ENCODE results near the gene ZBTB17. TPM values are rescaled to one million over a fixed set of nuclear protein-coding genes. Genes with fewer than 3 reads are reported as not detected.
"Not testable (repeated sequence)": the region's sequence is repeated elsewhere in the genome, so short reads cannot be mapped to it uniquely, and the experiment has no call there.

ZBTB17 gene
- total RNA-seq, 1 donor from 2014 or later = 19.5 TPM

- not testable (repeated sequence) for DNase-seq (ENCODE audit: low spot score); H3K4me2 ChIP-seq; H3K9me3 Mint-ChIP-seq; H3K36me3 ChIP-seq; H3K27ac Mint-ChIP-seq; H3K9me3 ChIP-seq (ENCODE audit: low read depth); H3K27me3 Mint-ChIP-seq (ENCODE audit: insufficient read depth, low read depth); H3K4me3 Mint-ChIP-seq; H3K27ac ChIP-seq; H3K4me3 ChIP-seq; H3K9ac ChIP-seq; H3K4me1 ChIP-seq; H3K27me3 ChIP-seq; H3F3A ChIP-seq (ENCODE audit: low read depth); H2AFZ ChIP-seq (replicated peaks)
- H4K20me1 ChIP-seq (ENCODE audit: low read depth) = peaks cover 88% of the 10 kb centered on the region
- H3K4me1 Mint-ChIP-seq = peaks cover 21% of the 10 kb centered on the region
- peaks cover 100% of the 10 kb centered on the region for H3K79me2 ChIP-seq (ENCODE audit: low read depth)
- H3K36me3 Mint-ChIP-seq = peaks cover 23% of the 10 kb centered on the region
These were observed 78.9 kb downstream of the ZBTB17 start for GRCh38 chr1:15896841-15897610.

- Mint-ChIP-seq H3K36me3 (peaks cover 26% of the 10 kb centered on the region), H3K4me3 (no peak overlapping the region), H3K9me3 (no peaks in the 10 kb centered on the region), H3K4me1 (peaks cover 16% of the 10 kb centered on the region), H3K27ac (no peak overlapping the region), H3K27me3 (ENCODE audit: insufficient read depth, low read depth) (no peaks in the 10 kb centered on the region)
- Histone ChIP-seq H3K36me3 (no peaks in the 10 kb centered on the region), H3K9me3 (ENCODE audit: low read depth) (no peaks in the 10 kb centered on the region), H3K4me1 (no peaks in the 10 kb centered on the region), H2AFZ (replicated peaks) (no peak overlapping the region), H3F3A (ENCODE audit: low read depth) (peaks cover 8% of the 10 kb centered on the region), H3K27me3 (no peaks in the 10 kb centered on the region), H3K79me2 (ENCODE audit: low read depth) (peaks cover 100% of the 10 kb centered on the region), H3K4me3 (no peak overlapping the region), H4K20me1 (ENCODE audit: low read depth) (peaks cover 79% of the 10 kb centered on the region), H3K27ac (no peak overlapping the region), H3K9ac (no peak overlapping the region), H3K4me2 (no peak overlapping the region)
- no peak for DNase-seq (ENCODE audit: low spot score)
- TF ChIP-seq CTCF (IDR thresholded peaks at IDR 0.05) (no peak), EZH2 (IDR thresholded peaks at IDR 0.05) (no peak), EZH2phosphoT487 (IDR thresholded peaks at IDR 0.05) (no peak)
These were observed 80.7 kb downstream of the ZBTB17 start for GRCh38 chr1:15895233-15895632.

GRCh38 chr1:15892857-15893599, 82.9 kb downstream of the ZBTB17 start:
- H2AFZ ChIP-seq (replicated peaks); H3K4me1 Mint-ChIP-seq; H3K9me3 Mint-ChIP-seq; H3F3A ChIP-seq (ENCODE audit: low read depth); DNase-seq (ENCODE audit: low spot score); H3K4me1 ChIP-seq; H3K27me3 Mint-ChIP-seq (ENCODE audit: insufficient read depth, low read depth); H3K4me2 ChIP-seq; H3K27ac Mint-ChIP-seq; H3K4me3 ChIP-seq; H3K27me3 ChIP-seq; H3K4me3 Mint-ChIP-seq; H3K9me3 ChIP-seq (ENCODE audit: low read depth); H3K9ac ChIP-seq; H3K27ac ChIP-seq; H3K36me3 ChIP-seq: not testable (repeated sequence)
- Histone ChIP-seq H3K79me2 (ENCODE audit: low read depth) (peaks cover 100% of the 10 kb centered on the region), H4K20me1 (ENCODE audit: low read depth) (peaks cover 66% of the 10 kb centered on the region)
- H3K36me3 Mint-ChIP-seq = peaks cover 27% of the 10 kb centered on the region

Small RNA genes lying within 50 kb of the gene (small RNA-seq; reads per million reads assigned to genes)
- gene AL034555.1 = not detected
- not detected for gene AL355994.1
- not detected for gene AL355994.5

Other genes starting within 250 kb of the ZBTB17 start
- gene SLC25A34, start 239.8 kb downstream of the ZBTB17 start, total RNA-seq (ENCODE audit: low replicate concordance) = 0.34 and 2.2 TPM in 2 replicates
- gene TMEM82, start 233.6 kb downstream of the ZBTB17 start, total RNA-seq (ENCODE audit: low replicate concordance) = 0.56 TPM in 1 of 2 replicates, not detected in the other
- 4.7 and 13.0 TPM in 2 replicates for gene FBLIM1, start 217.3 kb downstream of the ZBTB17 start, total RNA-seq (ENCODE audit: low replicate concordance)
- gene UQCRHL, start 168.5 kb downstream of the ZBTB17 start, total RNA-seq (ENCODE audit: low replicate concordance) = 2.8 and 4.8 TPM in 2 replicates
- 40.1 and 59.6 TPM in 2 replicates for gene SPEN, start 128.4 kb downstream of the ZBTB17 start, total RNA-seq (ENCODE audit: low replicate concordance)
- not detected in 2 replicates for gene SRARP, start 28.1 kb upstream of the ZBTB17 start, total RNA-seq (ENCODE audit: low replicate concordance)
- not detected in 2 replicates for gene HSPB7, start 41.9 kb upstream of the ZBTB17 start, total RNA-seq (ENCODE audit: low replicate concordance)
- gene CLCNKA, start 45.9 kb upstream of the ZBTB17 start, total RNA-seq (ENCODE audit: low replicate concordance) = not detected in 2 replicates
- gene CLCNKB, start 67.7 kb upstream of the ZBTB17 start, total RNA-seq (ENCODE audit: low replicate concordance) = 0.97 and 2.7 TPM in 2 replicates
- 0.13 and 2.6 TPM in 2 replicates for gene FAM131C, start 97.5 kb upstream of the ZBTB17 start, total RNA-seq (ENCODE audit: low replicate concordance)
- gene EPHA2, start 180.0 kb upstream of the ZBTB17 start, total RNA-seq (ENCODE audit: low replicate concordance) = 14.9 and 40.9 TPM in 2 replicates
- gene ARHGEF19, start 236.6 kb upstream of the ZBTB17 start, total RNA-seq (ENCODE audit: low replicate concordance) = 10.9 and 22.2 TPM in 2 replicates

Data from neural progenitor cell (in vitro differentiated cells).